Measurements from ENCODE around the gene SLC49A3.

DNA sequence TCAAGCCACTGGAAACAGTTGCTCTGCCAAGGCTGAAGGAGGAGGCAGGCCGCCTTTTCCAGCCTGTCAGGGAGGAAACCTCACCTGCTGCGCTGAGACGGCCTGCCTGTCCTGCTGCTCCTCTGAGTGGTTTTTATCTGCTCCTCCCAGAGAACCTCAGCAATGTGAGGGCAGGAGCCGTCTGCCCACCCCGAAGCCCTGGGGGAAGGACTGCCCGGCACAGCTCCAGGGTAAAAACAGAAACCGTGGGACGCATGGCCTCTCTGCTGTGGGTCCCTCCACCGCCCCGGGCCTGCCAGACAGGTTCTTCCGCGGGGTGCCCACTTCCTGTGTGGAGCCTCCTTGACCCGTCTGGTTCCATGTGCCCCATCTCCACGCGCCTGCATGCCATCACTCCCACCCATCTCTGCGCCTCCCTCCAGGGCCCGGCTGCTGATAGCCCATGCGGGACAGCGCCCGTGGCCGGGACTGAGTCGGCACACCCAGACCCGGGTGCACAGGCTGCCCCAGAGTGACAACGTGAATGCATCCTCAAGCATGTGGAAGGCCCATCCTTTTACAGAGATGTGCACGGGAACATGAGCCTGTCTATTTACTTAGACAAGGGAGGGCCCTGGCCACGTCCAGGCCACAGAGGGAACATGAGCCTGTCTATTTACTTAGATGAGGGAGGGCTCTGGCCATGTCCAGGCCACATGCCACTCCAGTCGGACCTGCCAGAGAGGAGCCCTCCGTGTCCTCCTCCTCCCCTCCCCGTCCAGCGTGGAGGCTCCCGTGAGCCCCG, 4.0 kb upstream of the SLC49A3 start:
- TF ChIP-seq CTCF (IDR thresholded peaks at IDR 0.05) (no peak), POLR2A (IDR thresholded peaks at IDR 0.05) (no peak)
